HG02852 (cell line): ENCODE results near the gene LRP8.
"Not testable (repeated sequence)": the region's sequence is repeated elsewhere in the genome, so short reads cannot be mapped to it uniquely, and the experiment has no call there.

Experiments used
- ATAC-seq: cut with Tn5 transposase; IDR thresholded peaks from one replicate; pipeline ENCODE4 v1.9.1; 2021; ENCODE audit warnings: mild to moderate bottlenecking, moderate library complexity; ENCODE audit not compliant: unreplicated experiment

LRP8 gene

GRCh38 chr1:53220962-53221286, 106.9 kb downstream of the LRP8 start:
- ATAC-seq: no peak

GRCh38 chr1:53220171-53220961, 107.5 kb downstream of the LRP8 start, which contains the start of gene CZIB:
TSS of gene CZIB (minus strand) at chr1:53220634. CDS start at chr1:53220575, 59 bp downstream.
- peak; percentile 91 for ATAC-seq

- ATAC-seq: no peak
These were observed 108.2 kb downstream of the LRP8 start for GRCh38 chr1:53219711-53220110.

- no peak for ATAC-seq
These were observed 109.7 kb downstream of the LRP8 start for GRCh38 chr1:53218201-53218600.

GRCh38 chr1:53214376-53214940, 113.4 kb downstream of the LRP8 start:
- ATAC-seq: no peak

GRCh38 chr1:53210954-53211353, 116.9 kb downstream of the LRP8 start:
- no peak for ATAC-seq

- ATAC-seq: no peak
These were observed 117.5 kb downstream of the LRP8 start for GRCh38 chr1:53210352-53210751.

- ATAC-seq: no peak
These were observed 120.1 kb downstream of the LRP8 start for GRCh38 chr1:53207726-53208125.

- ATAC-seq: no peak
These were observed 121.0 kb downstream of the LRP8 start for GRCh38 chr1:53206735-53207379.

GRCh38 chr1:53206083-53206685, 121.7 kb downstream of the LRP8 start:
- not testable (repeated sequence) for ATAC-seq

- ATAC-seq: not testable (repeated sequence)
These were observed 122.4 kb downstream of the LRP8 start for GRCh38 chr1:53205496-53205895.

- no peak for ATAC-seq
These were observed 124.4 kb downstream of the LRP8 start for GRCh38 chr1:53203466-53203865.

- ATAC-seq: no peak
These were observed 129.6 kb downstream of the LRP8 start for GRCh38 chr1:53198241-53198651.

GRCh38 chr1:53197291-53198200, 130.3 kb downstream of the LRP8 start:
- ATAC-seq: no peak

GRCh38 chr1:53196485-53197290, 131.2 kb downstream of the LRP8 start, which contains the start of gene CPT2:
TSS of gene CPT2 (plus strand) at chr1:53196824. CDS start at chr1:53196944, 120 bp downstream.
- ATAC-seq: peak; percentile 99

GRCh38 chr1:53196017-53196484, 131.8 kb downstream of the LRP8 start:
- ATAC-seq: peak; percentile 15

GRCh38 chr1:53195246-53196016, 132.4 kb downstream of the LRP8 start:
- ATAC-seq: no peak
